ENCODE measurements around the gene RERE.

RERE gene

GRCh38 chr1:8862528-8862927 is 45.1 kb upstream of the RERE start:
- DNase-seq (ENCODE audit: low read depth), result no peak
- peak; percentile 59 for TF ChIP-seq CTCF (conservative IDR thresholded peaks at IDR 0.05; ENCODE audit: control insufficient read depth, insufficient read depth, low read depth, low read length)
- no peak overlapping the region for H3K4me3 ChIP-seq (ENCODE audit: control insufficient read depth, low read depth, low read length)

GRCh38 chr1:8860738-8861516 is 43.5 kb upstream of the RERE start:
- DNase-seq (ENCODE audit: low read depth), result no peak
- no peak overlapping the region for H3K4me3 ChIP-seq (ENCODE audit: control insufficient read depth, low read depth, low read length)
- no peak for TF ChIP-seq CTCF (conservative IDR thresholded peaks at IDR 0.05; ENCODE audit: control insufficient read depth, insufficient read depth, low read depth, low read length)

GRCh38 chr1:8858888-8859706 is 41.7 kb upstream of the RERE start:
- no peak overlapping the region for H3K4me3 ChIP-seq (ENCODE audit: control insufficient read depth, low read depth, low read length)
- peak; percentile 75 for DNase-seq (ENCODE audit: low read depth)
- peak; percentile 62 for TF ChIP-seq CTCF (conservative IDR thresholded peaks at IDR 0.05; ENCODE audit: control insufficient read depth, insufficient read depth, low read depth, low read length)

GRCh38 chr1:8858112-8858668 is 40.8 kb upstream of the RERE start:
- peak; percentile 81 for DNase-seq (ENCODE audit: low read depth)
- TF ChIP-seq CTCF (conservative IDR thresholded peaks at IDR 0.05; ENCODE audit: control insufficient read depth, insufficient read depth, low read depth, low read length), result no peak
- no peak overlapping the region for H3K4me3 ChIP-seq (ENCODE audit: control insufficient read depth, low read depth, low read length)

- H3K4me3 ChIP-seq (ENCODE audit: control insufficient read depth, low read depth, low read length), result no peak overlapping the region
- TF ChIP-seq CTCF (conservative IDR thresholded peaks at IDR 0.05; ENCODE audit: control insufficient read depth, insufficient read depth, low read depth, low read length), result no peak
- DNase-seq (ENCODE audit: low read depth), result no peak
Observed at GRCh38 chr1:8856689-8857412, 39.4 kb upstream of the RERE start.

- no peak for DNase-seq (ENCODE audit: low read depth)
- no peak for TF ChIP-seq CTCF (conservative IDR thresholded peaks at IDR 0.05; ENCODE audit: control insufficient read depth, insufficient read depth, low read depth, low read length)
- H3K4me3 ChIP-seq (ENCODE audit: control insufficient read depth, low read depth, low read length), result no peak overlapping the region
Observed at GRCh38 chr1:8854240-8854639, 36.8 kb upstream of the RERE start.
